ENCODE data around the gene CENPP.

DNA sequence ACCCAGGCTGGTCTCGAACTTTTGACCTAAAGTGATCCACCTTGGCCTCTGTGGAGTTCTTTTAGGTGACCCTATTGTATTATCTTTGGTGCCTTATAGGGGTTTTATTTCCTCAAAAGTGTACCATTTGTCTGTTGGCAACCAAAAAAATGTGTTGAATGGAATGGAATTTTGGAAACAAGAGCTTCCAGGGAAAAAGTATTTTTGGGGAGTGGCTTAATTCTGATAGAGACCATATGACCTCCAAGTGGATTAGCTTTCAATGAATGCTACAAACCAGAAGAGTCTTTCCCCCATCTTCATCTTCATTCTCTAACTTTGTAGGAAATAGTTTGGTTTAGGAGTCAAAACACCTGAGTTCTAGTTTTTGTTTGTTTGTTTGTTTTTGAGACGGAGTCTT, 82.1 kb downstream of the CENPP start:
- TF ChIP-seq EP300 (IDR thresholded peaks at IDR 0.05), result no peak
- TF ChIP-seq, protein P1, sequence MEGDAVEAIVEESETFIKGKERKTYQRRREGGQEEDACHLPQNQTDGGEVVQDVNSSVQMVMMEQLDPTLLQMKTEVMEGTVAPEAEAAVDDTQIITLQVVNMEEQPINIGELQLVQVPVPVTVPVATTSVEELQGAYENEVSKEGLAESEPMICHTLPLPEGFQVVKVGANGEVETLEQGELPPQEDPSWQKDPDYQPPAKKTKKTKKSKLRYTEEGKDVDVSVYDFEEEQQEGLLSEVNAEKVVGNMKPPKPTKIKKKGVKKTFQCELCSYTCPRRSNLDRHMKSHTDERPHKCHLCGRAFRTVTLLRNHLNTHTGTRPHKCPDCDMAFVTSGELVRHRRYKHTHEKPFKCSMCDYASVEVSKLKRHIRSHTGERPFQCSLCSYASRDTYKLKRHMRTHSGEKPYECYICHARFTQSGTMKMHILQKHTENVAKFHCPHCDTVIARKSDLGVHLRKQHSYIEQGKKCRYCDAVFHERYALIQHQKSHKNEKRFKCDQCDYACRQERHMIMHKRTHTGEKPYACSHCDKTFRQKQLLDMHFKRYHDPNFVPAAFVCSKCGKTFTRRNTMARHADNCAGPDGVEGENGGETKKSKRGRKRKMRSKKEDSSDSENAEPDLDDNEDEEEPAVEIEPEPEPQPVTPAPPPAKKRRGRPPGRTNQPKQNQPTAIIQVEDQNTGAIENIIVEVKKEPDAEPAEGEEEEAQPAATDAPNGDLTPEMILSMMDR (IDR thresholded peaks at IDR 0.05), result no peak
- TF ChIP-seq POLR2A (IDR thresholded peaks at IDR 0.05), result no peak
- TF ChIP-seq POLR2AphosphoS5 (IDR thresholded peaks at IDR 0.05), result no peak

Data from gastroesophageal sphincter (tissue), 3 donors.